ENCODE measurements around the gene ABCB9. TPM values are rescaled to one million over a fixed set of nuclear protein-coding genes. Genes with fewer than 3 reads are reported as not detected.
A peak's percentile ranks its signal among the peaks of the same experiment; 100 is the strongest.
"Not testable (repeated sequence)": the region's sequence is repeated elsewhere in the genome, so short reads cannot be mapped to it uniquely, and the experiment has no call there.

The ABCB9 gene
- 11.0 and 11.5 TPM in 2 replicates for total RNA-seq (2014; rRNA removed; shearing (Covaris generic))

- H3K27ac ChIP-seq: no peak within 1 kb of the TSS
- peak; percentile 47 to 94 for DNase-seq (ENCODE audit: low read depth in 1 of 2, low spot score in 2 of 2)
Observed at GRCh38 chr12:122965851-122966742, at the start of gene ABCB9. ABCB9 (minus strand) TSS chr12:122966463; CDS start chr12:122960235, 6,228 bp downstream.

GRCh38 chr12:123014473-123014872, 48.2 kb upstream of the ABCB9 start:
- not testable (repeated sequence) for H3K9me3 ChIP-seq (replicated peaks); H3K4me3 ChIP-seq; H3K27me3 ChIP-seq (replicated peaks); DNase-seq (ENCODE audit: low read depth in 1 of 2, low spot score in 2 of 2); H3K27ac ChIP-seq; H3K36me3 ChIP-seq; H3K4me1 ChIP-seq (replicated peaks)

More at GRCh38 chr12:122965851-122966742, at the start of gene ABCB9:
- Histone ChIP-seq H3K4me3 (peak within 1 kb of the TSS; percentile 61), H3K36me3 (0 out of 2 replicates have a peak, but pooled peaks cover 4% of the 10 kb centered on the region), H3K9me3 (replicated peaks) (no peaks in the 10 kb centered on the region), H3K4me1 (replicated peaks) (peaks cover 11% of the 10 kb centered on the region; the same call in 1 of the 2 replicates), H3K27me3 (replicated peaks) (no peaks in the 10 kb centered on the region)

- no peaks in the 10 kb centered on the region for H3K36me3 ChIP-seq
- no peaks in the 10 kb centered on the region for H3K4me1 ChIP-seq (replicated peaks)
- H3K27ac ChIP-seq: no peak overlapping the region
- H3K4me3 ChIP-seq: no peak overlapping the region
- H3K9me3 ChIP-seq (replicated peaks): no peaks in the 10 kb centered on the region
- no peaks in the 10 kb centered on the region for H3K27me3 ChIP-seq (replicated peaks)
- no peak for DNase-seq (ENCODE audit: low read depth in 1 of 2, low spot score in 2 of 2)
Observed at GRCh38 chr12:123013185-123014095, 47.2 kb upstream of the ABCB9 start.

GRCh38 chr12:123011701-123012100, 45.4 kb upstream of the ABCB9 start:
- H3K36me3 ChIP-seq: no peaks in the 10 kb centered on the region
- H3K27me3 ChIP-seq (replicated peaks): no peaks in the 10 kb centered on the region
- no peaks in the 10 kb centered on the region for H3K4me1 ChIP-seq (replicated peaks)
- H3K27ac ChIP-seq: no peak overlapping the region
- H3K9me3 ChIP-seq (replicated peaks): no peaks in the 10 kb centered on the region
- H3K4me3 ChIP-seq: no peak overlapping the region
- DNase-seq (ENCODE audit: low read depth in 1 of 2, low spot score in 2 of 2): no peak

GRCh38 chr12:123010681-123011080, 44.4 kb upstream of the ABCB9 start:
- no peak overlapping the region for H3K4me3 ChIP-seq
- H3K4me1 ChIP-seq (replicated peaks): no peaks in the 10 kb centered on the region
- no peaks in the 10 kb centered on the region for H3K27me3 ChIP-seq (replicated peaks)
- no peaks in the 10 kb centered on the region for H3K9me3 ChIP-seq (replicated peaks)
- no peak for DNase-seq (ENCODE audit: low read depth in 1 of 2, low spot score in 2 of 2)
- no peak overlapping the region for H3K27ac ChIP-seq
- no peaks in the 10 kb centered on the region for H3K36me3 ChIP-seq

- Histone ChIP-seq H3K36me3 (no peaks in the 10 kb centered on the region), H3K4me1 (replicated peaks) (no peaks in the 10 kb centered on the region), H3K27me3 (replicated peaks) (no peaks in the 10 kb centered on the region), H3K27ac (no peak overlapping the region), H3K4me3 (no peak overlapping the region), H3K9me3 (replicated peaks) (no peaks in the 10 kb centered on the region)
- no peak for DNase-seq (ENCODE audit: low read depth in 1 of 2, low spot score in 2 of 2)
Observed at GRCh38 chr12:123010110-123010509, 43.8 kb upstream of the ABCB9 start.

- Histone ChIP-seq H3K36me3 (no peaks in the 10 kb centered on the region), H3K27me3 (replicated peaks) (no peaks in the 10 kb centered on the region), H3K4me3 (no peak overlapping the region), H3K9me3 (replicated peaks) (no peaks in the 10 kb centered on the region), H3K27ac (no peak overlapping the region), H3K4me1 (replicated peaks) (no peaks in the 10 kb centered on the region)
- no peak for DNase-seq (ENCODE audit: low read depth in 1 of 2, low spot score in 2 of 2)
Observed at GRCh38 chr12:123006977-123007376, 40.7 kb upstream of the ABCB9 start.

GRCh38 chr12:123005081-123005626, 38.9 kb upstream of the ABCB9 start:
- Histone ChIP-seq H3K4me1 (replicated peaks) (no peaks in the 10 kb centered on the region), H3K27me3 (replicated peaks) (no peaks in the 10 kb centered on the region), H3K9me3 (replicated peaks) (no peaks in the 10 kb centered on the region), H3K36me3 (no peaks in the 10 kb centered on the region), H3K4me3 (no peak overlapping the region), H3K27ac (no peak overlapping the region)
- DNase-seq (ENCODE audit: low read depth in 1 of 2, low spot score in 2 of 2): no peak

- Histone ChIP-seq H3K4me1 (replicated peaks) (no peaks in the 10 kb centered on the region), H3K27ac (no peak overlapping the region), H3K27me3 (replicated peaks) (no peaks in the 10 kb centered on the region), H3K36me3 (no peaks in the 10 kb centered on the region), H3K9me3 (replicated peaks) (no peaks in the 10 kb centered on the region), H3K4me3 (no peak overlapping the region)
- no peak for DNase-seq (ENCODE audit: low read depth in 1 of 2, low spot score in 2 of 2)
Observed at GRCh38 chr12:123004287-123004686, 38.0 kb upstream of the ABCB9 start.

GRCh38 chr12:123003257-123003656, 37.0 kb upstream of the ABCB9 start:
- Histone ChIP-seq H3K4me3 (no peak overlapping the region), H3K9me3 (replicated peaks) (no peaks in the 10 kb centered on the region), H3K27me3 (replicated peaks) (no peaks in the 10 kb centered on the region), H3K36me3 (no peaks in the 10 kb centered on the region), H3K4me1 (replicated peaks) (no peaks in the 10 kb centered on the region), H3K27ac (no peak overlapping the region)
- no peak for DNase-seq (ENCODE audit: low read depth in 1 of 2, low spot score in 2 of 2)

- Histone ChIP-seq H3K4me1 (replicated peaks) (no peaks in the 10 kb centered on the region), H3K36me3 (no peaks in the 10 kb centered on the region), H3K9me3 (replicated peaks) (no peaks in the 10 kb centered on the region), H3K27me3 (replicated peaks) (no peaks in the 10 kb centered on the region), H3K4me3 (no peak overlapping the region), H3K27ac (no peak overlapping the region)
- no peak for DNase-seq (ENCODE audit: low read depth in 1 of 2, low spot score in 2 of 2)
Observed at GRCh38 chr12:123001464-123001863, 35.2 kb upstream of the ABCB9 start.

- Histone ChIP-seq H3K36me3 (no peaks in the 10 kb centered on the region), H3K9me3 (replicated peaks) (no peaks in the 10 kb centered on the region), H3K4me3 (no peak overlapping the region), H3K4me1 (replicated peaks) (no peaks in the 10 kb centered on the region), H3K27ac (no peak overlapping the region), H3K27me3 (replicated peaks) (no peaks in the 10 kb centered on the region)
- DNase-seq (ENCODE audit: low read depth in 1 of 2, low spot score in 2 of 2): no peak
Observed at GRCh38 chr12:123000578-123000977, 34.3 kb upstream of the ABCB9 start.

- H3K36me3 ChIP-seq: no peaks in the 10 kb centered on the region
- DNase-seq (ENCODE audit: low read depth in 1 of 2, low spot score in 2 of 2): no peak
- no peaks in the 10 kb centered on the region for H3K9me3 ChIP-seq (replicated peaks)
- no peak overlapping the region for H3K27ac ChIP-seq
- H3K4me3 ChIP-seq: no peak overlapping the region
- H3K27me3 ChIP-seq (replicated peaks): no peaks in the 10 kb centered on the region
- H3K4me1 ChIP-seq (replicated peaks): no peaks in the 10 kb centered on the region
Observed at GRCh38 chr12:122999986-123000420, 33.7 kb upstream of the ABCB9 start.
